H1 (cell line): ENCODE data around the gene CCDC196. TPM values are rescaled to one million over a fixed set of nuclear protein-coding genes. Genes with fewer than 3 reads are reported as not detected.

ENCODE experiments used
- CTCF ChIA-PET: fragments of 300-600 bp; sonication (Branson Sonifier 250); formaldehyde crosslinking; loops from one replicate; lab custom pipeline; 2021; ENCODE audit not compliant: partially characterized antibody; lab: Charles Lee
- POLR2A ChIA-PET: fragments of 300-600 bp; sonication (Branson Sonifier 250); formaldehyde crosslinking; loops from one replicate; lab custom pipeline; 2021; ENCODE audit warnings: inconsistent platforms; ENCODE audit not compliant: partially characterized antibody; lab: Charles Lee
- DNase-seq, 2 experiments: peaks; one replicate each; pipeline versions ENCODE4 v3.0.0 to v3.0.0-alpha.2; 2010 to 2022; ENCODE audit warnings: low spot score in 2 of 2, low read depth in 1 of 2, mixed read lengths in 1 of 2
- FAIRE-seq: peaks from 2 replicates; lab custom pipeline; 2011; peaks lifted over from hg19 to GRCh38; lab: Jason Lieb, UNC
- H2AFZ ChIP-seq: 2 replicates; pipeline ENCODE4 v1.8.1; 2012; ENCODE audit warnings: low read length, inconsistent platforms
- H2AK5ac ChIP-seq: 2 replicates; pipeline ENCODE4 v1.6.1; 2013; ENCODE audit warnings: low read depth, low read length
- H2BK120ac ChIP-seq: replicated peaks from 2 replicates; pipeline ENCODE3; 2013; ENCODE audit warnings: low read depth, low read length, inconsistent platforms
- H2BK12ac ChIP-seq: 2 replicates; pipeline ENCODE4 v1.6.1; 2013; ENCODE audit warnings: low read depth, low read length
- H2BK15ac ChIP-seq: 2 replicates; pipeline ENCODE4 v1.6.1; 2013; ENCODE audit warnings: low read length
- H2BK20ac ChIP-seq: 2 replicates; pipeline ENCODE4 v1.6.1; 2013; ENCODE audit warnings: low read length
- H2BK5ac ChIP-seq: 2 replicates; pipeline ENCODE4 v1.6.1; 2013; ENCODE audit warnings: low read depth, low read length
- H3K14ac ChIP-seq: 2 replicates; pipeline ENCODE4 v1.6.1; 2013; ENCODE audit warnings: inconsistent platforms; ENCODE audit not compliant: insufficient read length
- H3K18ac ChIP-seq: 2 replicates; pipeline ENCODE4 v1.6.1; 2013; ENCODE audit warnings: low read length; ENCODE audit errors: extremely low read depth
- H3K23ac ChIP-seq: 2 replicates; pipeline ENCODE4 v1.6.1; 2013; ENCODE audit warnings: inconsistent platforms; ENCODE audit not compliant: insufficient read length
- H3K23me2 ChIP-seq: 2 replicates; pipeline ENCODE4 v1.6.1; 2013; ENCODE audit warnings: low read depth, low read length
- H3K27ac ChIP-seq: 2 replicates; pipeline ENCODE4 v1.6.1; 2011; ENCODE audit warnings: low read depth, low read length, inconsistent platforms
- H3K27me3 ChIP-seq, 4 experiments: replicated peaks in 1 of 4; 1 replicate in 1 of 4; 2 replicates in 3 of 4; pipeline versions ENCODE4 v1.6.1 to v1.8.1; 2011 to 2013; ENCODE audit warnings: low read length in 3 of 4, mild to moderate bottlenecking in 3 of 4, inconsistent platforms in 2 of 4, mixed read lengths in 2 of 4, moderate library complexity in 1 of 4; ENCODE audit not compliant: control insufficient read depth in 3 of 4, insufficient read depth in 3 of 4; ENCODE audit errors: extremely low read depth in 1 of 4
- H3K36me3 ChIP-seq, 4 experiments: 2 replicates each; pipeline versions ENCODE4 v1.6.1 to v1.8.1; 2011 to 2013; ENCODE audit warnings: mild to moderate bottlenecking in 4 of 4, low read length in 3 of 4, moderate library complexity in 2 of 4, control low read depth in 1 of 4, inconsistent platforms in 1 of 4; ENCODE audit not compliant: insufficient read depth in 4 of 4, control insufficient read depth in 2 of 4
- H3K4ac ChIP-seq: replicated peaks from 2 replicates; pipeline ENCODE3; 2013; ENCODE audit warnings: low read length, low read depth, mixed read lengths, inconsistent platforms; ENCODE audit not compliant: insufficient read length
- H3K4me1 ChIP-seq, 4 experiments: replicated peaks in 1 of 4; 1 replicate in 1 of 4; 2 replicates in 3 of 4; pipeline versions ENCODE4 v1.6.1 to v1.8.1; 2011 to 2013; ENCODE audit warnings: low read length in 3 of 4, inconsistent platforms in 2 of 4, mixed read lengths in 1 of 4; ENCODE audit not compliant: insufficient read depth in 4 of 4, control insufficient read depth in 3 of 4
- H3K4me2 ChIP-seq, 2 experiments: 2 replicates each; pipeline versions ENCODE4 v1.6.1 to v1.8.1; 2011 to 2013; ENCODE audit warnings: low read depth in 2 of 2, low read length in 2 of 2, control low read depth in 1 of 2, inconsistent platforms in 1 of 2, mild to moderate bottlenecking in 1 of 2; ENCODE audit not compliant: insufficient read depth in 1 of 2
- H3K4me3 ChIP-seq, 4 experiments: fragments of 200-600, 300-600 bp in 1 of 4; sonication (generic), shearing (Covaris generic), sonication (Bioruptor Twin) in 1 of 4; 2 replicates each; pipeline versions ENCODE4 v1.5.1 to v1.8.1; 2011 to 2016; ENCODE audit warnings: low read length in 4 of 4, low read depth in 3 of 4, control low read depth in 2 of 4, inconsistent platforms in 2 of 4, mild to moderate bottlenecking in 2 of 4, mixed read lengths in 1 of 4, moderate library complexity in 1 of 4; ENCODE audit not compliant: insufficient read depth in 2 of 4; ENCODE audit errors: extremely low read depth in 1 of 4
- H3K56ac ChIP-seq: replicated peaks from 2 replicates; pipeline ENCODE3; 2013; ENCODE audit warnings: low read depth, mild to moderate bottlenecking, mixed read lengths, low read length, inconsistent platforms; ENCODE audit not compliant: insufficient read length
- H3K79me1 ChIP-seq: 2 replicates; pipeline ENCODE4 v1.6.1; 2013; ENCODE audit warnings: low read depth, low read length, control low read depth
- H3K79me2 ChIP-seq, 2 experiments: 2 replicates each; pipeline versions ENCODE4 v1.6.1 to v1.8.1; 2012 to 2013; ENCODE audit warnings: low read length in 2 of 2, mild to moderate bottlenecking in 2 of 2, inconsistent platforms in 1 of 2; ENCODE audit not compliant: insufficient read depth in 2 of 2, control insufficient read depth in 1 of 2
- H3K9ac ChIP-seq, 4 experiments: replicated peaks in 1 of 4; 1 replicate in 1 of 4; 2 replicates in 3 of 4; pipeline versions ENCODE4 v1.6.1 to v1.8.1; 2011 to 2013; ENCODE audit warnings: low read depth in 3 of 4, low read length in 3 of 4, control low read depth in 2 of 4, mild to moderate bottlenecking in 2 of 4, moderate library complexity in 2 of 4, inconsistent platforms in 1 of 4; ENCODE audit errors: extremely low read depth in 1 of 4
- H3K9me3 ChIP-seq, 2 experiments: 2 replicates each; pipeline versions ENCODE4 v1.6.1 to v1.8.1; 2012 to 2013; ENCODE audit warnings: mild to moderate bottlenecking in 2 of 2, moderate library complexity in 2 of 2, control low read depth in 1 of 2, inconsistent platforms in 1 of 2, low read depth in 1 of 2, low read length in 1 of 2, mixed read lengths in 1 of 2; ENCODE audit not compliant: insufficient read depth in 2 of 2
- H4K20me1 ChIP-seq, 2 experiments: replicated peaks in 1 of 2; 2 replicates each; pipeline versions ENCODE3 to v1.8.1; 2011 to 2013; ENCODE audit warnings: inconsistent platforms in 2 of 2, low read length in 2 of 2, mild to moderate bottlenecking in 1 of 2; ENCODE audit not compliant: insufficient read depth in 2 of 2, control insufficient read depth in 1 of 2
- H4K5ac ChIP-seq: 2 replicates; pipeline ENCODE4 v1.6.1; 2013; ENCODE audit warnings: low read length, low read depth, mixed read lengths, inconsistent platforms; ENCODE audit not compliant: insufficient read length
- H4K8ac ChIP-seq: 2 replicates; pipeline ENCODE4 v1.8.0; 2013; ENCODE audit warnings: mild to moderate bottlenecking, moderate library complexity, low read length, inconsistent platforms; ENCODE audit not compliant: insufficient read depth; ENCODE audit errors: extremely low read depth
- H4K91ac ChIP-seq: replicated peaks from 2 replicates; pipeline ENCODE3; 2013; ENCODE audit warnings: low read length, mixed read lengths, inconsistent platforms; ENCODE audit not compliant: insufficient read length
- HDAC6 ChIP-seq: IDR thresholded peaks from one replicate; pipeline ENCODE4 v1.7.1; 2012; ENCODE audit warnings: low read depth, mild to moderate bottlenecking, inconsistent platforms, low read length, moderate library complexity
- JUN ChIP-seq: IDR thresholded peaks from 2 replicates; pipeline ENCODE4 v1.6.1; 2011; ENCODE audit warnings: low read depth, mild to moderate bottlenecking, improper control_type of control experiment, low read length
- RNF2 ChIP-seq: fragments of 200-900, 300-1000 bp; sonication (generic); IDR thresholded peaks from 2 replicates; pipeline ENCODE4 v1.7.1; 2016; ENCODE audit warnings: borderline replicate concordance, low read depth, mild to moderate bottlenecking, antibody characterized with exemption, low read length; ENCODE audit not compliant: poor library complexity, severe bottlenecking; ENCODE audit errors: missing control alignments
- SP4 ChIP-seq: IDR thresholded peaks from 2 replicates; pipeline ENCODE4 v1.6.1; 2012; ENCODE audit warnings: low read length, inconsistent platforms
- TEAD4 ChIP-seq: IDR thresholded peaks from 2 replicates; pipeline ENCODE4 v1.6.1; 2012; ENCODE audit warnings: low read depth, low read length, inconsistent platforms, mixed read lengths
- WGBS, 2 experiments: shearing (Covaris generic) in 1 of 2; methylation state at CpG; one replicate each; pipeline versions ENCODE4 v1.1.6 to v1.1.7; 2013 to 2015; ENCODE audit warnings: low lambda C conversion rate in 2 of 2, mixed read lengths in 2 of 2, inconsistent platforms in 1 of 2, low coverage in 1 of 2, missing lambda C conversion rate in 1 of 2; ENCODE audit not compliant: insufficient replicate concordance in 2 of 2, insufficient coverage in 1 of 2, insufficient read length in 1 of 2; ENCODE audit errors: extremely low coverage in 1 of 2, missing lambda C conversion rate in 1 of 2; 5-methylcytosine and 5-hydroxymethylcytosine counted together
- polyA plus RNA-seq, 7 experiments: library from polyadenylated mRNA; depleted of rRNA in 3 of 7; stranded (reverse) in 5 of 7; unstranded in 2 of 7; fragments of >200 nt in 5 of 7; fragments of 200-250 nt in 2 of 7; gene quantifications; 1 replicate in 5 of 7; 2 replicates in 1 of 7; 4 replicates in 1 of 7; pipeline versions ENCODE4 v1.2.1 to v1.2.3, GENCODE V29; 2011 to 2013; ENCODE audit warnings: missing spikeins in 2 of 7, mixed read lengths in 2 of 7
- total RNA-seq: library from RNA; stranded (reverse); fragmentation: NEBNext Ultra II Directional; extraction: Animal tissue kit (Norgen Biotek cat#: 25700); gene quantifications from 2 replicates; pipeline ENCODE4 v1.2.1, GENCODE V29; 2021
- TF ChIP-seq, protein P1 (sequence below): IDR thresholded peaks from 2 replicates; pipeline ENCODE4 v1.6.1; 2011; ENCODE audit warnings: low read length, improper control_type of control experiment
- TF ChIP-seq, protein P2 (sequence below): IDR thresholded peaks from 2 replicates; pipeline ENCODE4 v1.6.1; 2012; ENCODE audit warnings: low read length, inconsistent platforms

The CCDC196 gene
- total and polyA plus RNA-seq, 2 of the 8 experiments (the other 6 are each of a cell fraction or from before 2014, with no cell fraction given) = not detected

DNA sequence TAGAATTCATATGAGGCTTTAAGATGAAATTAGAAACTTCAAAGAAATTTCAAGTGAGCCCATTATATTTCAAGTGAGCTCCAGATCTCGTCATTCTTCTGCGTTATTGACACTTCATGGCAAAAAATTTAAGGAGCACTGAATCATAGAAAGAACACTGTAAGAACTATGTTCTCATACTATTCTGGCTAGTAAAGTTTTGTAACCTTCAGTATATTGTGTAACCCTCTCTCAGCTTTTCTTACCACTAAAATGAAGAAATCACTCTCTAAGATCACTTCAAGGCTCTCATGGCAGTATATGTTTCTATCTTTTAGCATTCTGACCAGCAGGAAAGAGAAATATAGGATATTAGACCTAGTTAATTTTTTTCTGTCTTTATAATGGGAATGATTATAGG lies 28.0 kb downstream of the CCDC196 start:
- POLR2A ChIA-PET = no interaction called here
- Histone ChIP-seq H3K18ac (no peak overlapping the region), H3K27ac (no peak overlapping the region), H4K5ac (no peak overlapping the region), H4K20me1 (peaks cover 3 to 4% of the 10 kb centered on the region in 2 experiments), H2AK5ac (no peak overlapping the region), H3K23me2 (peaks cover 2% of the 10 kb centered on the region; the same call in 1 of the 2 replicates), H4K91ac (no peak overlapping the region), H3K79me2 (peaks cover 0 to 83% of the 10 kb centered on the region in 2 experiments), H3K27me3 (peaks cover 0 to 10% (median 5%) of the 10 kb centered on the region in 4 experiments; a peak in 5 of 7 replicates), H2AFZ (no peak overlapping the region), H3K4ac (no peak overlapping the region), H2BK20ac (no peak overlapping the region), H2BK5ac (no peak overlapping the region), H3K4me2 (no peak overlapping the region), H3K4me1 (no peaks in the 10 kb centered on the region), H3K36me3 (no peaks in the 10 kb centered on the region), H3K9ac (no peak overlapping the region), H2BK120ac (no peak overlapping the region), H3K23ac (no peak overlapping the region), H3K79me1 (no peaks in the 10 kb centered on the region), H3K4me3 (no peak overlapping the region), H3K9me3 (no peaks in the 10 kb centered on the region), H3K14ac (no peak overlapping the region)
- no peak for DNase-seq
- CTCF ChIA-PET = no interaction called here
- TF ChIP-seq RNF2 = no peak
- TF ChIP-seq, protein P1, sequence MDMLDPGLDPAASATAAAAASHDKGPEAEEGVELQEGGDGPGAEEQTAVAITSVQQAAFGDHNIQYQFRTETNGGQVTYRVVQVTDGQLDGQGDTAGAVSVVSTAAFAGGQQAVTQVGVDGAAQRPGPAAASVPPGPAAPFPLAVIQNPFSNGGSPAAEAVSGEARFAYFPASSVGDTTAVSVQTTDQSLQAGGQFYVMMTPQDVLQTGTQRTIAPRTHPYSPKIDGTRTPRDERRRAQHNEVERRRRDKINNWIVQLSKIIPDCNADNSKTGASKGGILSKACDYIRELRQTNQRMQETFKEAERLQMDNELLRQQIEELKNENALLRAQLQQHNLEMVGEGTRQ = no peak
- TF ChIP-seq, protein P2, sequence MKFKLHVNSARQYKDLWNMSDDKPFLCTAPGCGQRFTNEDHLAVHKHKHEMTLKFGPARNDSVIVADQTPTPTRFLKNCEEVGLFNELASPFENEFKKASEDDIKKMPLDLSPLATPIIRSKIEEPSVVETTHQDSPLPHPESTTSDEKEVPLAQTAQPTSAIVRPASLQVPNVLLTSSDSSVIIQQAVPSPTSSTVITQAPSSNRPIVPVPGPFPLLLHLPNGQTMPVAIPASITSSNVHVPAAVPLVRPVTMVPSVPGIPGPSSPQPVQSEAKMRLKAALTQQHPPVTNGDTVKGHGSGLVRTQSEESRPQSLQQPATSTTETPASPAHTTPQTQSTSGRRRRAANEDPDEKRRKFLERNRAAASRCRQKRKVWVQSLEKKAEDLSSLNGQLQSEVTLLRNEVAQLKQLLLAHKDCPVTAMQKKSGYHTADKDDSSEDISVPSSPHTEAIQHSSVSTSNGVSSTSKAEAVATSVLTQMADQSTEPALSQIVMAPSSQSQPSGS = no peak
- TF ChIP-seq TEAD4 = no peak
- TF ChIP-seq SP4 = no peak
- no peak for TF ChIP-seq HDAC6
- TF ChIP-seq JUN = no peak
- TF ChIP-seq, all 59 proteins: peak for 0
- Histone ChIP-seq H4K8ac (no peak overlapping the region), H2BK12ac (no peak overlapping the region), H3K56ac (no peak overlapping the region), H2BK15ac (no peak overlapping the region)
- FAIRE-seq = no peak
- 88% methylated on average over 2 of the region's 2 CpGs; no CpG with 5 or more reads in 1 of the 2 experiments for WGBS, 2 experiments
